ENCODE results near the gene UGT1A4.

DNA sequence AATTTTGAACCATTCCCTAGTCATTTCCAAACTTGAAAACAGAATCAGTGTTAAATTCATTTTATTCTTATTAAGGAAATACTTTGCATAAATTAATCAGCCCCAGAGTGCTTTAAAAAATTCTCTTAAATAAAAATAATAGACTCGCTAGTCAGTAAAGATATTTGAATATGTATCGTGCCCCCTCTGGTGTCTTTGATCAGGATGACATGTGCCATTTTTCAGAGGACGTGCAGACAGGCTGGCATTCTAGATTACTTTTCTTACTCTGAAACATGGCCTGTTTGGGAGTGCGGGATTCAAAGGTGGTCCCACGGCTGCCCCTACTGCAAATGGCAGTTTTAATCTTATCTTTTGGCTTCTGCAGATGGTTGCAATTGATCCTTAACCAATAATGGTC is 54.0 kb downstream of the UGT1A4 start:
- TF ChIP-seq, protein P1, sequence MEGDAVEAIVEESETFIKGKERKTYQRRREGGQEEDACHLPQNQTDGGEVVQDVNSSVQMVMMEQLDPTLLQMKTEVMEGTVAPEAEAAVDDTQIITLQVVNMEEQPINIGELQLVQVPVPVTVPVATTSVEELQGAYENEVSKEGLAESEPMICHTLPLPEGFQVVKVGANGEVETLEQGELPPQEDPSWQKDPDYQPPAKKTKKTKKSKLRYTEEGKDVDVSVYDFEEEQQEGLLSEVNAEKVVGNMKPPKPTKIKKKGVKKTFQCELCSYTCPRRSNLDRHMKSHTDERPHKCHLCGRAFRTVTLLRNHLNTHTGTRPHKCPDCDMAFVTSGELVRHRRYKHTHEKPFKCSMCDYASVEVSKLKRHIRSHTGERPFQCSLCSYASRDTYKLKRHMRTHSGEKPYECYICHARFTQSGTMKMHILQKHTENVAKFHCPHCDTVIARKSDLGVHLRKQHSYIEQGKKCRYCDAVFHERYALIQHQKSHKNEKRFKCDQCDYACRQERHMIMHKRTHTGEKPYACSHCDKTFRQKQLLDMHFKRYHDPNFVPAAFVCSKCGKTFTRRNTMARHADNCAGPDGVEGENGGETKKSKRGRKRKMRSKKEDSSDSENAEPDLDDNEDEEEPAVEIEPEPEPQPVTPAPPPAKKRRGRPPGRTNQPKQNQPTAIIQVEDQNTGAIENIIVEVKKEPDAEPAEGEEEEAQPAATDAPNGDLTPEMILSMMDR (IDR thresholded peaks at IDR 0.05) = no peak
- TF ChIP-seq EP300 (IDR thresholded peaks at IDR 0.05) = no peak
- no peak for TF ChIP-seq POLR2A (IDR thresholded peaks at IDR 0.05)
- TF ChIP-seq POLR2AphosphoS5 (IDR thresholded peaks at IDR 0.05) = no peak

Measured in stomach (tissue), 4 donors.